Esophagus mucosa (tissue), 1 donor: ENCODE measurements around the gene GDI1. TPM values are rescaled to one million over a fixed set of nuclear protein-coding genes. Genes with fewer than 3 reads are reported as not detected.

ENCODE experiments used
- ATAC-seq: fragments of 200-7000 bp; cut with Tn5 transposase; one replicate; pipeline ENCODE4 v1.9.1; 2020
- total RNA-seq: library from RNA; stranded (reverse); gene quantifications from one replicate; pipeline ENCODE4 v1.2.4, GENCODE V29; 2023
- donor health status: DM: yes; HTN: yes; CAD: no.

GDI1 gene
- total RNA-seq, 1 donor from 2014 or later = 33.8 TPM

GRCh38 chrX:154437971-154438893, 1.3 kb downstream of the GDI1 start:
- ATAC-seq = no peak

DNA sequence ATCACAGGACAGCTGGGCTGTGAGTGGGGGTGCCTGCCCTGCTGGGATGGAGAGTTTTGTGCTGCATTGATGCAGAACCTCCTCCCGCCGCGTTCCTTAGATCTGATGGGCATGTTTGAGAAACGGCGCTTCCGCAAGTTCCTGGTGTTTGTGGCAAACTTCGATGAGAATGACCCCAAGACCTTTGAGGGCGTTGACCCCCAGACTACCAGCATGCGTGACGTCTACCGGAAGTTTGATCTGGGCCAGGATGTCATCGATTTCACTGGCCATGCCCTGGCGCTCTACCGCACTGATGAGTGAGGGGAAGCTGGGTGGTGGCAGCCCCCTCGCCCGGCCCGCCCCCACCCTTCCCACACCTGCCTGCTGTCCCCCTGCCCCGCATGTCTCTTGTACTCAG, 2.9 kb downstream of the GDI1 start:
- ATAC-seq = no peak

DNA sequence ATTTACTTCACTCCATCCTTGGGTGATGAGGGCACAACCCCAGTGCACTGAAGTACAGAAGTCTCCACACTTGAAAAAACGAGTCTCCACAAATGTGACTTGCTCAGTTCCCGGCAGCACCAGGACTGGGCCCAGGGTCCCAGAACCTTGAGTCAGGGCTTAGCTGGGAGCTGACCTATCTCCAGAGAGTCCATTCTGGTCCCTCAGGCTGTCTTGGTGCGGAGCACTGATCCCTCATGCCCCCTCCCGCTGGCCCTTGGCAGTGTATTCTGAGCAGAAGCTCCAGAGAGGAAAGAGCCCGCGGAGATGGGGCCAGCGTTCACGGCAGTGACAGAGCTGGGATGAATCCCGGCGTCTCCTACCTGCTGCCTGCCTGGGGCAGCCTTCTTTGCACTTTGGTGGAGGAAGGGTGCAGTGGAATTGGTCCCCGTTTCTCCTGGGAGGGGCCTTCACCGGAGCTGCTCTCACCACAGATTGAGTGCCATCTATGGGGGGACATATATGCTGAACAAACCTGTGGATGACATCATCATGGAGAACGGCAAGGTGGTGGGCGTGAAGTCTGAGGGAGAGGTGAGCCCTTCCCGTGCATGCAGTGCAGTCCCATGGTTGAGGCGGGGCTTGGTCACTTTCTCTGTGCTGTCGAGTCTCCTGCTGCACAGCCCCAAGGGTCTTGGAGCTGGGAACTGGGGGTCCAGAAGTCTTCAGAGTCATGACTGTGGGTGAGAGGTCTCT, 3.8 kb downstream of the GDI1 start:
- no peak for ATAC-seq

DNA sequence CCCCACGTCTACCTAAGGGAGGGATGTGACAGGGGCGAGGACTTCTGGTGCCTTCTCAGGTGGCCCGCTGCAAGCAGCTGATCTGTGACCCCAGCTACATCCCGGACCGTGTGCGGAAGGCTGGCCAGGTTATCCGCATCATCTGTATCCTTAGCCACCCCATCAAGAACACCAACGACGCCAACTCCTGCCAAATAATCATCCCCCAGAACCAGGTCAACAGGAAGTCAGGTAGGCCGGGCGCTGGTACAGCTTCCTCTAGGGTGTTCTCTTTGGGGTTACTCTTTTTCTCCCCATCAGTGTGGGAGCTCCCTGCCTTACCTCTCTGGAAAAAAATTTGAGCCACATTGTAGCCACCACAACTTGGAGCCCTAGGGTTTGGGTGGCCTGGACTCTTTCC, 4.6 kb downstream of the GDI1 start:
- ATAC-seq = no peak

DNA sequence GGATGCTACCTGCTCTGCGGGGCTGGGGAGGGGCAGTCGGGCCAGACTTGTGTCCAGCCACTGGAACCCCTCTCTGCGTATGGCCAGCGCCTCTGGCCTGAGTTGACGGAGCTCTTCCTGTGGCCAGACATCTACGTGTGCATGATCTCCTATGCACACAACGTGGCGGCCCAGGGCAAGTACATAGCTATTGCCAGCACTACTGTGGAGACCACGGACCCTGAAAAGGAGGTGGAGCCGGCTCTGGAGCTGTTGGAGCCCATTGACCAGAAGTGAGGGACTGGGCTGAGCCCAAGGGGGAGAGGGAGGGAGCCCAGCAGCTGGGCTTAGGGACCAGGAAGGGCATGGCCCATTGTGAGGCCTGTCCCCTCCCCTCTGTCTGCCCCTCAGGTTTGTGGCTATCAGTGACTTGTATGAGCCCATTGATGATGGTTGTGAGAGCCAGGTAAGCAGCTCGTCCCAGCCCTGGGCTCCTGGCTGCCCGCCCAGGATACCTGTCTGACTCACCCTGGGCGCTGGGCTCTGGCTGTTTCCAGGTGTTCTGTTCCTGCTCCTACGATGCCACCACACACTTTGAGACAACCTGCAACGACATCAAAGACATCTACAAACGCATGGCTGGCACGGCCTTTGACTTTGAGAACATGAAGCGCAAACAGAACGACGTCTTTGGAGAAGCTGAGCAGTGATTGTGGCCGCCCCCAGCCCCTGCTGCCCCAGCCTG, 5.2 kb downstream of the GDI1 start:
- peak; percentile 64 for ATAC-seq

GRCh38 chrX:154443479-154443910, 6.5 kb downstream of the GDI1 start:
- no peak for ATAC-seq

DNA sequence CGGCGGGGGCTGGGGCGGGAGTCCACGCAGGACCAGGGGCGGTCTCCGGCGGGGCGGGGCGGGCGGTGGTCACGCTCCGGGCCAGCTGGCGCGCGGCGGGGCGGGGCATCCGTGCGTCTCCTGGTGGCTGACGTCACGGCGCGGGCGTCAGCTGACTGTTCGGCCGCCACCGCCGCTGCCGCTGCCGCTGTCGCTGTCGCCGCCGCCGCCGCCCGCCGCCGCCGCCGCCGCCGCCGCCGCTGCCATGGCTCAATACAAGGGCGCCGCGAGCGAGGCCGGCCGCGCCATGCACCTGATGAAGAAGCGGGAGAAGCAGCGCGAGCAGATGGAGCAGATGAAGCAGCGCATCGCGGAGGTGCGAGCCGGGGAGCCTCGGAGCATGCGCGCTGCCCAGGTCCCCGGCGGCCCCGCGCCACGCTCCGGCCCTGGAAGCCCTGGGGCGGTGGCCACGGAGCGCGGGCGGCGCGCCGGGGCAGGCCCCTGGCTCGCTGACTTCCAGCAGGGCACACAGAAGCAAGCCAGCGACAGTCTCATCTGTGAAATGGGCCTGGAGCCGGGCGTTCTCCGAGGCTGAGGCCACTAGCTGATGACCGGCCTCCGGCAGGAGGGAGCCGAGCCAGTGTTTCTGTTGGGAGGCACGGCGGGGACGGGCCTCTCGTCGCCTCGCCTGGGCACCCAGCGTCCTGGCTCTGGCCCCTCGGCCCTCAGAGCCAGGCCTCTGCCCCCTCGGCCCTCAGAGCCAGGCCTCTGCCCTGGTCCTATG, 7.2 kb downstream of the GDI1 start, which contains the start of gene FAM50A:
Gene FAM50A, plus strand, starts transcription at position 150 of the 763 bp plus-strand sequence. Its CDS starts 95 bp downstream, at position 245.
- peak; percentile 66 for ATAC-seq

- ATAC-seq = no peak
Observed at GRCh38 chrX:154444755-154445246, 7.8 kb downstream of the GDI1 start.

GRCh38 chrX:154445776-154446175, 8.8 kb downstream of the GDI1 start:
- no peak for ATAC-seq

DNA sequence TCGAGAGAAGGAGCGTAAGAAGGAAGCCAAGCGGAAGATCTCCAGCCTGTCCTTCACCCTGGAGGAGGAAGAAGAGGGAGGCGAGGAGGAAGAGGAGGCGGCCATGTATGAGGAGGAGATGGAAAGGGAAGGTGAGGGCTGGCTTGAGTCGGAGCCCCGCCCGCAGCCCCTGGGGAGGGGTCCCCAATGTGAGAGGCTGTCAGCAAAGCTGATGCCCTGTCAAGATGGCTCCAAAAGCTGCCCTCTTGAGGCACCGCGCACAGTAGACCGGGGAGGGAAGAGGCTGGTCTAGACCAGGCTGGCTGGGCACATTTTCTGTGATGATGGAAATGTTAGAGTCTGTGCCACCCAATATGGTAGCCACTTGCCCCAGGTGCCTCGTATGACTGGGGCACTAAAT, 9.5 kb downstream of the GDI1 start:
- ATAC-seq = no peak

- no peak for ATAC-seq
Observed at GRCh38 chrX:154448484-154448883, 11.5 kb downstream of the GDI1 start.

- no peak for ATAC-seq
Observed at GRCh38 chrX:154449618-154450017, 12.7 kb downstream of the GDI1 start.

DNA sequence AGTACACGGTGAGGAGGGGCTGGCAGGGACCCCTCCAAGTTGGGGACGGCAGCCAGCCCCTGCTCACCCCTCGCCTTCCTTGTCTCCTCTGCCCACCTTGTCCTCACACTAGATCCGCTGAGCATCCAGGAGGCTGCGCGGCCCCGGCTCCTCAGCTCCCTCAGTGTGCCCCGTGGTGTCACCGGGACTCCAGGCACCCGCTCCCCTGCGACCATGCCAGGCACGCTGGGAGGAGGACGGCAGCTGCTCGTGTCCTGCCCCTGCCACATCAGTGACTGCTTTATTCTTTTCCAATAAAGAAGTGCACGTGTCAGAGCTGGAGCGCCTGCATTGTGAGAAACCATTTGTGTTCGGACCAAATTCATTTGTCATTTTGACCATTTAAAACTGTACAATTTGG, 13.4 kb downstream of the GDI1 start:
- no peak for ATAC-seq

DNA sequence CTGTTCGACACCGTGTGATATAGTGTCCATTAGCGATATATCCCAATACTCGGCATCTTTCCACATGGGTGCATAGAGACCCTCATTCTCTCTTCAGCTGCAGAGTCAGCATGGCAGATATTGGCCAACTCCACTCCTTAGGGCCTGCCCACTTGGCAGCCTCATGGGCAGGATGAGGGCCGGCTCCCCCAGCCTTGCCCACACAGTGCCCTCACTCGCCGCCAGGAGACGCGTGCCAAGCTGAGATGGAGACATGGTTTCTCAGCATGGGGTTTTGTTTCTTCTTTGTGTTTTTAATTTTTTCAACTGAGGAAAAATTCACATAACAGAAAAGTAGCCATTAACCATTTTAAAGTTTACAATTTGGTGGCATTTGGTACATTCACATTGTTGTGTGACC, 15.9 kb downstream of the GDI1 start:
- ATAC-seq = no peak

DNA sequence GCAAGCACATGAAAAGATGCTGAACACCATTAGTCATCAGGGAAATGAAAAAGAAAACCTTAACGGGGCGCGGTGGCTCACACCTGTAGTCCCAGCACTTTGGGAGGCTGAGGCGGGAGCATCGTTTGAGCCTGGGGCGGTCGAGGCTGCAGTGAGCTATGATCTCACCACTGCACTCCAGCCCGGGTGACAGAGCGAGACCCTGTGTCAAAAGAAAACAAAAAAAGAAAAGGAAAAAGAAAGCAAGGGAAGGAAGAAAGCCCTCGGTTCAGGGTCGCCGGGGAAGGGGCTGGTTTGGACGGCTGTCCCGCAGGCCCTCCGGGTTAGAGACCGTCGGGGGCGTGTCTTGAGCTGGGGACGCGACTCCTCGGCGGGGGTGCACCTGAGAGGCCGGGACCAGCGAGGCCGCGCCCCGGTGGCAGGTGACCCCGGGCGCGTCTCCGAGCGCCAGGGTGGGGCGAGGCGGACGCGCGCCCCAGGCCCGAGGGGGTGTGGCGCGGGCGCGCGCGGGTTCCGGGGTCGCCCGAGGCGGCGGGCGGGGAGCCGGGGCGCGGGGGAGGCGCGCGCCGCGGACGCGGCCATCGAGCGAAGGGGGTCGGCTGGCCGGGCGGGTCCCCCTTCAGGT, 20.6 kb downstream of the GDI1 start:
- ATAC-seq = peak; percentile 44

DNA sequence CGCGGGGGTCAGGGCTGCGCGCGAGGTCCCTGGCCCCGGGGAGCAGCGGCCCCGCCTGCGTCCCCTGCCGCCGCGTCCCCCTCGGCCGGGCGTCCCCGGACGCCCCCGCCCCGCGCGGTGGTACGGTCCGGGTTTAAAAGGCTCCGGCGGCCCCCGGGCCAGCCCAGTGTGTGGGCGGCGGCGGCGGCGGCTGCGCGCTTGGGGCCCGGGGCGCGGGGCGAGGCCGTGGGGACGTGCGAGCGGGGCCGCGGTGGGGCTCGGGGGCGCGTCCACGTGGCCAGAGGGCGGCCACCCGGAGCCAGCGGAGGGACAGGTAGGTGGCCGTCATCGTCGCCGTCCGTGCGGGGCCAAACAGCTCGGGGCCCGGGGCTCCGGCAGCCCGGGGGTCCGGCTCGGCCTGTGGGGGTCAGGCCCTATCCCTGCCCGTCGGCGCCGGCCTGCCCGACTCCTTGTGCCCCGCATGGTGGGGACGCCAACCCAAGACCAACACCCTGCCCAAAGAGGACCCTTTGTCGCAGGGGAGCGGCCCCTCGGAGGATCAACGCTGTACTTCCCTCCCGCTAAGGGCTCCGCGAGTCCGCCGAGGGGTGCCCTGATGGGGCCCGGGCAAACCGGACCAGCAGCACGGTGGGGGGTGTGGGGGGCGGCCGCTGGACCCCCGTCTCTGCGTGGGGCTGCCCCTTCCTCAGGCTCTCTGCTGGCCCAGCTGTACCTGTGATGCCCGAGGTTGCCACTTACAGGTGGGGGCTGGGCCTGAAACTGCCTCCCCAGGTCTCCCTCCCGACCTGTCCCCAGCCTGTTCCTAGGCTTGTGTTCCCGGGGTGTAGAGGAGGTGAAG, 21.4 kb downstream of the GDI1 start, which contains the start of gene PLXNA3:
Gene PLXNA3, plus strand, starts transcription at position 166 of the 838 bp plus-strand sequence. CDS start 1,903 bp downstream, outside the sequence.
- peak; percentile 70 for ATAC-seq

- ATAC-seq = peak; percentile 61
Observed at GRCh38 chrX:154458954-154459778, 22.2 kb downstream of the GDI1 start.

DNA sequence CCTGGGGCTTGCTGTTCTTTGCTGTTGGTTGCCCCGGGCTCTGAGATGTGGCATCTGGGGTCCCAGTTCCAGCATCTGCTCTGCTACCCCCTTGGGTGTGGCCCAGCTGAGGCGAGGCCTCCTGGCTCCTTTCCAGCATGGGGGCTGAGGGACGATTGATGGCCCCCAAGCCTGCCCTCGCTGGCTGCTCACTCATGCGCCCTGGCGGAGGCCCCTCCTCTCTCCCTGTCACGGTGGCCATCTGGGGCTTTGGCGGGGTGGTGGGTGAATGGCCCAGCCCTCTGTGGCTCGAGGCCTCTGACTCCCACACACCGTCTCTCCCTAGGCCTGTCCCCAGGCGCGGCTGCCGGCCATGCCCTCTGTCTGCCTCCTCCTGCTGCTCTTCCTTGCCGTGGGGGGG, 22.9 kb downstream of the GDI1 start:
- no peak for ATAC-seq

DNA sequence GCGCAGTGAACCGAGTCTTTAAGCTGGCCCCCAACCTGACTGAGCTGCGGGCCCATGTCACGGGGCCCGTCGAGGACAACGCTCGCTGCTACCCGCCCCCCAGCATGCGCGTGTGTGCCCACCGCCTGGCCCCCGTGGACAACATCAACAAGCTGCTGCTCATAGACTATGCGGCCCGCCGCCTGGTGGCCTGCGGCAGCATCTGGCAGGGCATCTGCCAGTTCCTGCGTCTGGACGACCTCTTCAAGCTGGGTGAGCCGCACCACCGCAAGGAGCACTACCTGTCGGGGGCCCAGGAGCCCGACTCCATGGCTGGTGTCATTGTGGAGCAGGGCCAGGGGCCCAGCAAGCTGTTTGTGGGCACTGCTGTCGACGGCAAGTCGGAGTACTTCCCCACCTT, 23.4 kb downstream of the GDI1 start:
- ATAC-seq = no peak
